ENCODE measurements around the gene SEC24B. TPM values are rescaled to one million over a fixed set of nuclear protein-coding genes. Genes with fewer than 3 reads are reported as not detected.

The SEC24B gene
- total and polyA plus RNA-seq, 10 of the 15 experiments (the other 5 are each of a cell fraction or from before 2014, with no cell fraction given), result 6.4 to 43.2 (median 16.0) TPM

DNA sequence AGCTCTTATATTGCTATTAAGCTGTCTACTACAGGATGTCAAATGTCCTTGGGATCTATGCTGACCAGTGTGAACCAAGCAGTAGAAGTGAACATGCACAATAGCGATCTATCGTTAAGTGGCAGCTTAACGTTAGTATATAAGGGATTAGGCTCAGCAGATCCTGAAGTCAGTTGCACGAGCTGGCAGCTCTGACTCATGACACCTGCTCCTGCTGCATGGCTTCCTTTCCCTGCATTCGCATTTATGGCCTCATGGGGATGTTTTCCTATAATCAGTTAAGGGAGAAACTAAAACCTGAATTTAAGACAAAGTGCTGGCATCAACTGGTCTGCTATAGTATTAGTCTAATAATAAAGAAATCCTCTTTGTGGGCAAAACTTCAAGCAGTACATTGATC, 113.8 kb downstream of the SEC24B start:
- ChIA-PET RAD21 (ENCODE audit: unreplicated experiment) (no interaction called here), POLR2A (interaction anchor here (0.6 kb wide), 3 partner anchors 34 to 66 kb away, joined by 3 to 4 read pairs (median 4); no protein-coding TSS in a partner anchor), SMC1A (ENCODE audit: uncharacterized antibody, unreplicated experiment) (interaction anchor here (0.6 to 1.5 kb wide), 3 partner anchors 11 to 272 kb away, joined by 3 read pairs; no protein-coding TSS in a partner anchor), CTCF (interaction anchor here (0.6 kb wide), 1 partner anchor 214 kb away, joined by 4 read pairs; no protein-coding TSS in a partner anchor)
- no peak overlapping the region for H3K4me3 ChIP-seq
- intact Hi-C loops (cut with micrococcal nuclease; ENCODE audit: unreplicated experiment) (no loop called here), in situ Hi-C loops (cut with MboI) (no loop called here)
- FAIRE-seq, result no peak
- H3K4me1 ChIP-seq (ENCODE audit: control insufficient read depth, insufficient read depth, low read length), result no peaks in the 10 kb centered on the region
- no peaks in the 10 kb centered on the region for H3K9me3 ChIP-seq (replicated peaks; ENCODE audit: control insufficient read depth, insufficient read depth, low read length)
- TF ChIP-seq HDGF (IDR thresholded peaks at IDR 0.05), result no peak
- TF ChIP-seq, protein P1, sequence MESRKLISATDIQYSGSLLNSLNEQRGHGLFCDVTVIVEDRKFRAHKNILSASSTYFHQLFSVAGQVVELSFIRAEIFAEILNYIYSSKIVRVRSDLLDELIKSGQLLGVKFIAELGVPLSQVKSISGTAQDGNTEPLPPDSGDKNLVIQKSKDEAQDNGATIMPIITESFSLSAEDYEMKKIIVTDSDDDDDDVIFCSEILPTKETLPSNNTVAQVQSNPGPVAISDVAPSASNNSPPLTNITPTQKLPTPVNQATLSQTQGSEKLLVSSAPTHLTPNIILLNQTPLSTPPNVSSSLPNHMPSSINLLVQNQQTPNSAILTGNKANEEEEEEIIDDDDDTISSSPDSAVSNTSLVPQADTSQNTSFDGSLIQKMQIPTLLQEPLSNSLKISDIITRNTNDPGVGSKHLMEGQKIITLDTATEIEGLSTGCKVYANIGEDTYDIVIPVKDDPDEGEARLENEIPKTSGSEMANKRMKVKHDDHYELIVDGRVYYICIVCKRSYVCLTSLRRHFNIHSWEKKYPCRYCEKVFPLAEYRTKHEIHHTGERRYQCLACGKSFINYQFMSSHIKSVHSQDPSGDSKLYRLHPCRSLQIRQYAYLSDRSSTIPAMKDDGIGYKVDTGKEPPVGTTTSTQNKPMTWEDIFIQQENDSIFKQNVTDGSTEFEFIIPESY (IDR thresholded peaks at IDR 0.05), result no peak
- no peaks in the 10 kb centered on the region for H4K20me1 ChIP-seq (ENCODE audit: control insufficient read depth, insufficient read depth)
- no TSS peak for BruUV-seq (replicated peaks)
- H2AFZ ChIP-seq (ENCODE audit: control insufficient read depth, low read depth, low read length), result no peak overlapping the region
- H3K36me3 ChIP-seq (ENCODE audit: control insufficient read depth in 2 of 2, insufficient read depth in 2 of 2, low read length in 1 of 2), result peaks cover 0 to 8% of the 10 kb centered on the region in 2 experiments; a peak in 1 of 4 replicates
- ATAC-seq, result no peak
- DNase-seq (ENCODE audit: low read depth, low spot score), result no peak
- no peak overlapping the region for H3K4me2 ChIP-seq (ENCODE audit: control insufficient read depth, insufficient read depth)
- no peaks in the 10 kb centered on the region for H3K27me3 ChIP-seq (replicated peaks in 1 of 2; ENCODE audit: control insufficient read depth in 2 of 2, insufficient read depth in 2 of 2, low read length in 1 of 2)
- WGBS (ENCODE audit: insufficient coverage, insufficient replicate concordance, low lambda C conversion rate, missing lambda C conversion rate), result 98% methylated on average over 5 of the region's 5 CpGs
- H3K27ac ChIP-seq (ENCODE audit: control insufficient read depth, insufficient read depth), result no peak overlapping the region
- H3K9ac ChIP-seq (ENCODE audit: control insufficient read depth, insufficient read depth, low read length), result no peak overlapping the region
- no peaks in the 10 kb centered on the region for H3K79me2 ChIP-seq (ENCODE audit: control insufficient read depth, insufficient read depth, low read length)

DNA sequence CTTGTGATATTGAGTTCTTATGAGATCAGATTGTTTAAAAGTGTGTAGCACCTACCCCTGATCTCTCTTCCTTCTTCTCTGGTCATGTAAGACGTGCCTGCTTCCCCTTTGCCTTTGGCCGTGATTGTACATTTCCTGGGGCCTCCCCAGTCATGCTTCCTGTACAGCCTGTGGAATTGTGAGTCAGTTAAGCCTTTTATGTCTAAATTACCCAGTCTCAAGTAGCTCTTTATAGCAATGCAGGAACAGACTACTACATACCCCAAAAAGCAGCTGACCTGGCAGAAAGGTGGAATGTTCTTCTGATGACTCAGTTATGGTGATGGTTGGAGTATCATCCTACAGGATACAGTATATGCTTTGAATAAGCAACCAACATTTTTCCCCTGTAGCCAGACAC, 115.0 kb downstream of the SEC24B start:
- Histone ChIP-seq H3K36me3 (ENCODE audit: control insufficient read depth in 2 of 2, insufficient read depth in 2 of 2, low read length in 1 of 2) (peaks cover 0 to 4% of the 10 kb centered on the region in 2 experiments; a peak in 1 of 4 replicates), H2AFZ (ENCODE audit: control insufficient read depth, low read depth, low read length) (no peak overlapping the region), H3K4me3 (no peak overlapping the region), H3K27ac (ENCODE audit: control insufficient read depth, insufficient read depth) (no peak overlapping the region), H3K9ac (ENCODE audit: control insufficient read depth, insufficient read depth, low read length) (no peak overlapping the region), H3K9me3 (replicated peaks; ENCODE audit: control insufficient read depth, insufficient read depth, low read length) (no peaks in the 10 kb centered on the region), H3K4me1 (ENCODE audit: control insufficient read depth, insufficient read depth, low read length) (no peaks in the 10 kb centered on the region), H3K27me3 (replicated peaks in 1 of 2; ENCODE audit: control insufficient read depth in 2 of 2, insufficient read depth in 2 of 2, low read length in 1 of 2) (no peaks in the 10 kb centered on the region), H3K79me2 (ENCODE audit: control insufficient read depth, insufficient read depth, low read length) (no peaks in the 10 kb centered on the region), H3K4me2 (ENCODE audit: control insufficient read depth, insufficient read depth) (no peak overlapping the region), H4K20me1 (ENCODE audit: control insufficient read depth, insufficient read depth) (no peaks in the 10 kb centered on the region)
- DNase-seq (ENCODE audit: low read depth, low spot score), result no peak
- ChIA-PET POLR2A (no interaction called here), SMC1A (ENCODE audit: uncharacterized antibody, unreplicated experiment) (no interaction called here), CTCF (no interaction called here), RAD21 (ENCODE audit: unreplicated experiment) (no interaction called here)
- FAIRE-seq, result no peak
- intact Hi-C loops (cut with micrococcal nuclease; ENCODE audit: unreplicated experiment), result no loop called here
- TF ChIP-seq, protein P2, sequence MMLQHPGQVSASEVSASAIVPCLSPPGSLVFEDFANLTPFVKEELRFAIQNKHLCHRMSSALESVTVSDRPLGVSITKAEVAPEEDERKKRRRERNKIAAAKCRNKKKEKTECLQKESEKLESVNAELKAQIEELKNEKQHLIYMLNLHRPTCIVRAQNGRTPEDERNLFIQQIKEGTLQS (IDR thresholded peaks at IDR 0.05; ENCODE audit: borderline replicate concordance, extremely low read depth, low read depth, low read length), result no peak
- peak in 1 of 2 experiments; percentile 13; a peak in 1 of 4 replicates for TF ChIP-seq ETV6 (conservative IDR thresholded peaks at IDR 0.05 in 1 of 2, IDR thresholded peaks at IDR 0.05 in 1 of 2; ENCODE audit: borderline replicate concordance in 1 of 2, low read depth in 1 of 2)
- in situ Hi-C loops (cut with MboI), result no loop called here
- no peak for ATAC-seq
- WGBS (ENCODE audit: insufficient coverage, insufficient replicate concordance, low lambda C conversion rate, missing lambda C conversion rate), result 12% methylated on average over 2 of the region's 2 CpGs
- no TSS peak for BruUV-seq (replicated peaks)
